ENCODE results near the gene STAT3.

STAT3 gene

DNA sequence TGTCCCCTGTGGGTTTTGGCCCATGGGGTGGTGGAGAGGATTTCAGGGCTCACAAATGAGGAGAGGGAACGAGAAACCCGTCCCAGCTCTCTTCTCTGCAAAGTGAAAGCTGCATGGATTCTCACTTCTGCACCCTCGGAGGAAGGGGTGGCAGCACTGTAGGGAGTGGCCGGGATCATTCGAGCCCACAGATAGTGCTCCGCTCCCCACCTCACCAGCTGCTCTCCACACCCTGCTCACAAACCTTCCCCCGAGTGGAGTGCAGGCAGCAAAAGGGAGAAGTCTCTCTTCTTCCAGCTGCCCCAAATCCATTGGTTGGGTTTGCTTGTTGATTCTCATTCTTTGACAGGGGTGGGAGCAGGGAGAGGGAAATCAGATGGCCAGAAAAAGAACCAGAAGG, 79.8 kb downstream of the STAT3 start:
- TF ChIP-seq, protein P1, sequence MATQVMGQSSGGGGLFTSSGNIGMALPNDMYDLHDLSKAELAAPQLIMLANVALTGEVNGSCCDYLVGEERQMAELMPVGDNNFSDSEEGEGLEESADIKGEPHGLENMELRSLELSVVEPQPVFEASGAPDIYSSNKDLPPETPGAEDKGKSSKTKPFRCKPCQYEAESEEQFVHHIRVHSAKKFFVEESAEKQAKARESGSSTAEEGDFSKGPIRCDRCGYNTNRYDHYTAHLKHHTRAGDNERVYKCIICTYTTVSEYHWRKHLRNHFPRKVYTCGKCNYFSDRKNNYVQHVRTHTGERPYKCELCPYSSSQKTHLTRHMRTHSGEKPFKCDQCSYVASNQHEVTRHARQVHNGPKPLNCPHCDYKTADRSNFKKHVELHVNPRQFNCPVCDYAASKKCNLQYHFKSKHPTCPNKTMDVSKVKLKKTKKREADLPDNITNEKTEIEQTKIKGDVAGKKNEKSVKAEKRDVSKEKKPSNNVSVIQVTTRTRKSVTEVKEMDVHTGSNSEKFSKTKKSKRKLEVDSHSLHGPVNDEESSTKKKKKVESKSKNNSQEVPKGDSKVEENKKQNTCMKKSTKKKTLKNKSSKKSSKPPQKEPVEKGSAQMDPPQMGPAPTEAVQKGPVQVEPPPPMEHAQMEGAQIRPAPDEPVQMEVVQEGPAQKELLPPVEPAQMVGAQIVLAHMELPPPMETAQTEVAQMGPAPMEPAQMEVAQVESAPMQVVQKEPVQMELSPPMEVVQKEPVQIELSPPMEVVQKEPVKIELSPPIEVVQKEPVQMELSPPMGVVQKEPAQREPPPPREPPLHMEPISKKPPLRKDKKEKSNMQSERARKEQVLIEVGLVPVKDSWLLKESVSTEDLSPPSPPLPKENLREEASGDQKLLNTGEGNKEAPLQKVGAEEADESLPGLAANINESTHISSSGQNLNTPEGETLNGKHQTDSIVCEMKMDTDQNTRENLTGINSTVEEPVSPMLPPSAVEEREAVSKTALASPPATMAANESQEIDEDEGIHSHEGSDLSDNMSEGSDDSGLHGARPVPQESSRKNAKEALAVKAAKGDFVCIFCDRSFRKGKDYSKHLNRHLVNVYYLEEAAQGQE (IDR thresholded peaks at IDR 0.05; ENCODE audit: low read depth) = no peak

DNA sequence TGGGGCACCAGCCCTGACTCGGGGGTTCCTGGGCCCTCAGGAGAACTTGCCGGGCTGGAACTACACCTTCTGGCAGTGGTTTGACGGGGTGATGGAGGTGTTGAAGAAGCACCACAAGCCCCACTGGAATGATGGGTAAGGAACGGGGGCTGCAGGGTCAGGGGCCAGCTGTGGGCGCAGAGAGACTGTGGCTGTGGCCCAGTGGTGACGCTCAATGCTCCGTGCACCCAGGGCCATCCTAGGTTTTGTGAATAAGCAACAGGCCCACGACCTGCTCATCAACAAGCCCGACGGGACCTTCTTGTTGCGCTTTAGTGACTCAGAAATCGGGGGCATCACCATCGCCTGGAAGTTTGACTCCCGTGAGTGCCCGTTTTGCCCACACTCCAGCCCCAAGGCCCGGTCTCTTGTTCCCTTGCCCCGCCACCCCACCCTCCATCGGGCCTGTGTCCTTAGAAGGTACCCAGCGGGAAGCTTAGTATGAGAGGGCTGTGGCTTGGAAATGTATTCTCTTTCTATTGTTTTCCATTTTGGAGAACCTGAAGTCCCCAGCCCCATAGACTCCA, 80.8 kb downstream of the STAT3 start:
- TF ChIP-seq NFIC (IDR thresholded peaks at IDR 0.05) (no peak), TEAD4 (IDR thresholded peaks at IDR 0.05) (no peak), ZBTB7A (IDR thresholded peaks at IDR 0.05; ENCODE audit: low read depth) (no peak), FOXM1 (IDR thresholded peaks at IDR 0.05; ENCODE audit: borderline replicate concordance, low read depth) (no peak), TCF12 (IDR thresholded peaks at IDR 0.05; ENCODE audit: low read depth) (no peak), YY1 (IDR thresholded peaks at IDR 0.05; ENCODE audit: low read depth) (no peak), CEBPB (IDR thresholded peaks at IDR 0.05) (no peak), CREB1 (IDR thresholded peaks at IDR 0.05; ENCODE audit: low read depth) (no peak), EP300 (IDR thresholded peaks at IDR 0.05; ENCODE audit: borderline replicate concordance) (no peak), RAD21 (IDR thresholded peaks at IDR 0.05; ENCODE audit: low read depth) (no peak), TAF1 (IDR thresholded peaks at IDR 0.05; ENCODE audit: low read depth) (no peak)
- TF ChIP-seq, protein P2, sequence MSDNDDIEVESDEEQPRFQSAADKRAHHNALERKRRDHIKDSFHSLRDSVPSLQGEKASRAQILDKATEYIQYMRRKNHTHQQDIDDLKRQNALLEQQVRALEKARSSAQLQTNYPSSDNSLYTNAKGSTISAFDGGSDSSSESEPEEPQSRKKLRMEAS (IDR thresholded peaks at IDR 0.05) = no peak
- TF ChIP-seq, protein P3, sequence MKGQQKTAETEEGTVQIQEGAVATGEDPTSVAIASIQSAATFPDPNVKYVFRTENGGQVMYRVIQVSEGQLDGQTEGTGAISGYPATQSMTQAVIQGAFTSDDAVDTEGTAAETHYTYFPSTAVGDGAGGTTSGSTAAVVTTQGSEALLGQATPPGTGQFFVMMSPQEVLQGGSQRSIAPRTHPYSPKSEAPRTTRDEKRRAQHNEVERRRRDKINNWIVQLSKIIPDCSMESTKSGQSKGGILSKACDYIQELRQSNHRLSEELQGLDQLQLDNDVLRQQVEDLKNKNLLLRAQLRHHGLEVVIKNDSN (IDR thresholded peaks at IDR 0.05) = no peak
- TF ChIP-seq, protein P1 (IDR thresholded peaks at IDR 0.05; ENCODE audit: low read depth) = no peak

DNA sequence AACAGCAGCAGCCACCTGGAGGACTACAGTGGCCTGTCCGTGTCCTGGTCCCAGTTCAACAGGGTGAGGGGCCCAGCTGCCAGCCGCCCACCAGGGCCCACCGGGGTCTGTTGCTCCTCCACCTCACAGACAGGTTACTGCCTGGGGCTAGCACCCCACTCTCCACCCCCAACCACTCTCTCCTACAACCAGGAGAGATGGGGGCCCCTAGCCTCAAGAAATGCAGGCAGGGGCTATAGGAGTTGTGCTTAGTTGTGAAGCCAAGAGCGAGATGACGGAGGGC, 81.9 kb downstream of the STAT3 start:
- TF ChIP-seq EP300 (IDR thresholded peaks at IDR 0.05; ENCODE audit: borderline replicate concordance) (no peak), TAF1 (IDR thresholded peaks at IDR 0.05; ENCODE audit: low read depth) (no peak), ZBTB7A (IDR thresholded peaks at IDR 0.05; ENCODE audit: low read depth) (no peak), NFIC (IDR thresholded peaks at IDR 0.05) (no peak), RAD21 (IDR thresholded peaks at IDR 0.05; ENCODE audit: low read depth) (no peak), CREB1 (IDR thresholded peaks at IDR 0.05; ENCODE audit: low read depth) (no peak), YY1 (IDR thresholded peaks at IDR 0.05; ENCODE audit: low read depth) (no peak), TCF12 (IDR thresholded peaks at IDR 0.05; ENCODE audit: low read depth) (no peak), FOXM1 (IDR thresholded peaks at IDR 0.05; ENCODE audit: borderline replicate concordance, low read depth) (no peak), TEAD4 (IDR thresholded peaks at IDR 0.05) (no peak), EGR1 (IDR thresholded peaks at IDR 0.05) (no peak), CEBPB (IDR thresholded peaks at IDR 0.05) (no peak)
- TF ChIP-seq, protein P1 (IDR thresholded peaks at IDR 0.05; ENCODE audit: low read depth) = no peak
- TF ChIP-seq, protein P2 (IDR thresholded peaks at IDR 0.05) = no peak
- TF ChIP-seq, protein P3 (IDR thresholded peaks at IDR 0.05) = no peak

DNA sequence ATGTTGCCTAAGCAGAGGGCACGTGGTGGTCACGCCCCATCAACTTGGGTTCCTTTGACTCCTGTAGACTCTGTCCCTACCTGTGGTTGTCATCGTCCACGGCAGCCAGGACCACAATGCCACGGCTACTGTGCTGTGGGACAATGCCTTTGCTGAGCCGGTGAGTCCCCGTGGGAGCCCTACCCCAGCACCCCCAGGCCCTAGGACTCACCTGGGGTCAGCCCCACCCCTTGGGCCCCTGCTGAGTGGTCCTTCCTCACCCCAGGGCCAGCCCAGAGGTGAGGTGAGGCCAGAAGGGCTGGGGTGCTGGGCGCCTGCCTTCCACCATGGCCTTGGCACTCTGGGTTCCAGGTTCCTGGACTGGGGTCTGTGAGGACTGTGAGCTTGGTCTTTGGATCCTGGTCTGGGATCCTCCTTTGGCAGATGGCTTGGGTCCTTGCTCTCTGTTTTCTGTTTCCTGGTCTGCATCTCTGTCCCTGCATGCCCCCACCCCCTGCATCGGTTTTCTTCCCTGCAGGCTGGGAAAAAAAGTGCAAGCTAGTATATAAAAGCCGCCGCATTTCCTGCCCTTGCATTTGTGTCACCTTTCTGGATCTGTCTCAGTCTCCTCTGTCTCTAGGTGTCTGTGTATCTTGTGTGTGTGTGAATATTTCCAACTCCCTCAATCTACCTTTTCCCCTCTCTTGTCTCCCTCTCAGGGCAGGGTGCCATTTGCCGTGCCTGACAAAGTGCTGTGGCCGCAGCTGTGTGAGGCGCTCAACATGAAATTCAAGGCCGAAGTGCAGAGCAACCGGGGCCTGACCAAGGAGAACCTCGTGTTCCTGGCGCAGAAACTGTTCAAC, 82.5 kb downstream of the STAT3 start:
- TF ChIP-seq NFIC (IDR thresholded peaks at IDR 0.05) (no peak), CREB1 (IDR thresholded peaks at IDR 0.05; ENCODE audit: low read depth) (no peak)

All from Ishikawa (cell line).